Head of caudate nucleus (tissue), 42 donors: ENCODE data around the gene R3HDM2.
"Not testable (repeated sequence)": the region's sequence is repeated elsewhere in the genome, so short reads cannot be mapped to it uniquely, and the experiment has no call there.

Experiments
- DNase-seq, 42 donors: peaks; one replicate each; pipeline versions ENCODE4 v3.0.0 to v3.0.0-alpha.2; 2020 to 2021; ENCODE audit warnings: mixed read lengths in 7 of 42
- intact Hi-C: fragments of 100-400 bp; cut with DNase I; formaldehyde crosslinking; loops from one replicate; pipeline ENCODE4 v1.15.0; 2022

Gene R3HDM2

GRCh38 chr12:57456145-57456700 lies 25.4 kb upstream of the R3HDM2 start:
- intact Hi-C loops = loop anchor here (10.0 kb wide), 1 partner anchor 231 kb away; the partner anchor contains the start of gene SHMT2
- peak in 22 of 42 donors; percentile 19 to 65 (median 46) for DNase-seq

- no peak for DNase-seq
- intact Hi-C loops = loop anchor here (10.0 kb wide), 1 partner anchor 231 kb away; the partner anchor contains the start of gene SHMT2
These were observed 24.7 kb upstream of the R3HDM2 start for GRCh38 chr12:57455374-57456144.

GRCh38 chr12:57454566-57455373 lies 23.9 kb upstream of the R3HDM2 start, which contains the start of gene INHBE:
TSS of gene INHBE (plus strand) at chr12:57455307. CDS start at chr12:57455537, 230 bp downstream.
- no peak for DNase-seq
- intact Hi-C loops = loop anchor here (5.0 to 10.0 kb wide), 2 partner anchors 147 to 230 kb away; partner anchors contain the start of gene SHMT2

- intact Hi-C loops = loop anchor here (5.0 to 10.0 kb wide), 2 partner anchors 147 to 229 kb away; partner anchors contain the start of gene SHMT2
- DNase-seq = no peak
These were observed 23.3 kb upstream of the R3HDM2 start for GRCh38 chr12:57454213-57454565.

- intact Hi-C loops = loop anchor here (5.0 to 10.0 kb wide), 2 partner anchors 146 to 228 kb away; partner anchors contain the start of gene SHMT2
- DNase-seq = peak; percentile 50 to 91 (median 81)
These were observed 22.2 kb upstream of the R3HDM2 start for GRCh38 chr12:57452937-57453509.

- intact Hi-C loops = loop anchor here (5.0 to 10.0 kb wide), 2 partner anchors 145 to 228 kb away; partner anchors contain the start of gene SHMT2
- DNase-seq = peak in 39 of 42 donors; percentile 21 to 87 (median 58)
These were observed 21.5 kb upstream of the R3HDM2 start for GRCh38 chr12:57452181-57452936.

DNA sequence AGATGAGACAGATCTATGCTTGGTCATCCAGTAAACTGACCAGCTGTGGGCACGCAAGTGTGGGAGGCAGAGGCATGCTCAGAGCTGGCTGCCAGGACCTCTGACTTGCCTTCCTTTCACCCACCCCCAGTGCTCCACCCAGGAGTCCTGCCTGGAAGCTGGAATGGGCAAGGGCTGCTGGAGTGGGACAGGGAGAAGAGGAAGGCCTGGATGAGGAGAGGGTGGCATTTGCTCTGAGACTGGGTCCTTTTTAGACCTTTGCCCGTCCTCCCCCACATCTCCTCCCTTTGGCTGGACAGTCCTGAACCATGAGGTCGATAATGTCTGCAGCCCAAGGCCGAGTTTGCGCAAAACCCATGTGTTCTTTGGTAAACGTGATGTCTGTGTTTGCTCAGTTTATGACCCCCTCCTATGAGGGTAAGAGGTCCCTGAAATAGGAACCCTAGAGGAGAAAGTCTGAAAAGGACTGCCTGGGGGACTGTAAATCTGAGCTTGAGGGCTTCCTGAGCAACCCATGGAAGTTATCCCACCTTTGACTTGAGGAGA lies 20.5 kb upstream of the R3HDM2 start:
- intact Hi-C loops = loop anchor here (5.0 to 10.0 kb wide), 2 partner anchors 144 to 227 kb away; partner anchors contain the start of gene SHMT2
- DNase-seq = no peak

DNA sequence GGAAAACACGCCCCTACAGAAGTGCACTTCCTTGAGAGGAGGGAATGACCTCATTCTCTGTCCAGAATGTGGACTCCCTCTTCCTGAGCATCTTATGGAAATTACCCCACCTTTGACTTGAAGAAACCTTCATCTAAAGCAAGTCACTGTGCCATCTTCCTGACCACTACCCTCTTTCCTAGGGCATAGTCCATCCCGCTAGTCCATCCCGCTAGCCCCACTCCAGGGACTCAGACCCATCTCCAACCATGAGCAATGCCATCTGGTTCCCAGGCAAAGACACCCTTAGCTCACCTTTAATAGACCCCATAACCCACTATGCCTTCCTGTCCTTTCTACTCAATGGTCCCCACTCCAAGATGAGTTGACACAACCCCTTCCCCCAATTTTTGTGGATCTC lies 19.2 kb upstream of the R3HDM2 start:
- intact Hi-C loops = loop anchor here (5.0 to 10.0 kb wide), 2 partner anchors 143 to 225 kb away; partner anchors contain the start of gene SHMT2
- no peak for DNase-seq

DNA sequence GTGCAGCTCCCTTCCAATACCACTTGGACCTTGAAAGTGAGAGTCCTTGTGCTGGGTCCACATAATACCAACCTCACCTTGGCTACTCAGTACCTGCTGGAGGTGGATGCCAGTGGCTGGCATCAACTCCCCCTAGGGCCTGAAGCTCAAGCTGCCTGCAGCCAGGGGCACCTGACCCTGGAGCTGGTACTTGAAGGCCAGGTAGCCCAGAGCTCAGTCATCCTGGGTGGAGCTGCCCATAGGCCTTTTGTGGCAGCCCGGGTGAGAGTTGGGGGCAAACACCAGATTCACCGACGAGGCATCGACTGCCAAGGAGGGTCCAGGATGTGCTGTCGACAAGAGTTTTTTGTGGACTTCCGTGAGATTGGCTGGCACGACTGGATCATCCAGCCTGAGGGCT lies 18.5 kb upstream of the R3HDM2 start:
- DNase-seq = no peak
- intact Hi-C loops = no loop called here

GRCh38 chr12:57448669-57449068 lies 17.8 kb upstream of the R3HDM2 start:
- intact Hi-C loops = no loop called here
- no peak for DNase-seq

DNA sequence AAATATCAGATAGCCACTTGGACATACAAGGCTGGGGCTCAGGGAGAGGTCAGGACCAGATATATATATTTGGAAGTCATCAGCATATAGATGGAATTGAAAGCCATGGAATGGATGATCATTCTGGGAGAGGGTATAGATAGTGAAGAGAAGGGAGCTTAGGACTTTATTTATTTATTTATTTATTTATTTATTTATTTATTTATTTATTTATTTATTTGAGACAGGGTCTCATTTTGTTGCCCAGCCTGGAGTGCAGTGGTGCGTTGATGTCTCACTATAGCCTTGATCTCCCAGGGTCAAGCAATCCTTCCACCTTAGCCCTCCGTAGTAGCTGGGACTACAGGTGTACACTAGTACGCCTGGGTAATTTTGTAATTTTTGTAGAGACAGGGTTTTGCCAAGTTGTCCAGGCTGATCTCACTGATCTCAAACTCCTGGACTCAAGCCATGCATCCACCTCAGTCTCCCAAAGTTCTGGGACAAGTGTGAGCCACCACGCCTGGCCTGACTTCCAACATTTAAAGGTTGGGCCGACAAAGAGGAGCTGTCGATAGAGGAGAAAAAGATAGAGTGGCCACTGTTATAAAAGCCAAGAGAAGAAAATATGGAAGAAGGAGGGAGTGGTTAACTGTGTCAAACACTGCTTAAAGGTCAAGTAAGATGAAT lies 15.6 kb upstream of the R3HDM2 start:
- DNase-seq = no peak
- intact Hi-C loops = no loop called here

DNA sequence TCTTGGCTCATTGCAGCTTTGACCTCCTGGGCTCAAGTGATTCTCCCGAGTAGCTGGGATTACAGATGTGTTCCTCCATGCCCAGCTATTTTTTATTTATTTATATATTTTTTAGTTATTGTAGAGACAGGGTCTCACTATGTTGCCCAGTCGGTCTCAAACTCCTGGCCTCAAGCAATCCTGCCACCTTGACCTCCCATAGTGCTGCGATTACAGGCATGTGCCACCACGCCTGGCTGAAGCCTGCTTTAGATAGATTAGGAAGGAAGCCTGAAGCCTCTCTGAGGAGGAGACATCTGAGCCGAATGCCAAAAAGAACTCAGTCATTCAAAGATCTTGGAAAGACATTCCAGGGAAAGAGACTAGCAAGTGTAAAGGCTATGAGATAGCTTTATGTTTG lies 13.9 kb upstream of the R3HDM2 start:
- DNase-seq = no peak
- intact Hi-C loops = no loop called here

DNA sequence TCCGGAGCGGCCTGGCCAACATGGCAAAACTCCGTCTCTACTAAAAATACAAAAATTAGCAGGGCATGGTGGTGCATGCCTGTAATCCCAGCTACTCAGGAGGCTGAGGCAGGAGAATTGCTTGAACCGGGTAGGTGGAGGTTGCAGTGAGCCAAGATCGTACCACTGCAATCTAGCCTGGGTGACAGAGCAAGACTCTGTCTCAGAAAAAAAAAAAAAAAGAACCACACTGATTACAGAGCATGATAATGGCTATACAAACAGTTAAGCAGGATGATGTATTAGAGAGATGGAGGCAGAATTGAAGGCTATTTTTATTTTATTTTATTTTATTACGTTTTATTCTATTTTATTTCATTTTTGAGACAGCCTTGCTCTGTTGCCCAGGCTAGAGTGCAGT lies 13.5 kb upstream of the R3HDM2 start:
- DNase-seq, intact Hi-C loops: not testable (repeated sequence)

DNA sequence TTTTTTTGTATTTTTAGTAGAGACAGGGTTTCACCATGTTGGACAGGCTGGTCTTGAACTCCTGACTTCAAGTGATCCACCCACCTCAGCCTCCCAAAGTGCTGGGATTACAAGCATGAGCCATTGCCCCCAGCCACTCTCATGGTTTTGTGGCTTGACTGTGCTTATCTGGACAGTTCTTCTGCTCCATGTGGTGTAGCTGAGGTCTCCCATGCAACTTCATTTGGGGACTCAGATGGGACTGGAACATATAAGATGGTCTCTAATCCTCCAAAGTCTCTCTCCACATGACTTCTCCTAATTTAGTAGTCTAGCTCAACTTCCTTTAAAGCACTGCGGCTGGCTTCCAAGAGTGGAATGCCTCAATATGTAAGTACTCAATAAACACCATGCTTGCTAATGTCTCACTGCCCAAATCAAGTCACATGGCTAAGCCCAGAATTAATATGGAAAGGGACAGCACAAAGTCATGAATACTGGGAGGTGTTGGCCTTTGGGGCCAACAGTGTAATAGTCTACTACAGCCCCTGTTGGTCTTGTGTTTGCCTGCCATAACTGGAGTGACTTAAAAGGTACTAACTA lies 11.1 kb upstream of the R3HDM2 start:
- intact Hi-C loops = no loop called here
- DNase-seq = no peak

GRCh38 chr12:57441393-57441792 lies 10.6 kb upstream of the R3HDM2 start:
- DNase-seq, intact Hi-C loops: not testable (repeated sequence)

DNA sequence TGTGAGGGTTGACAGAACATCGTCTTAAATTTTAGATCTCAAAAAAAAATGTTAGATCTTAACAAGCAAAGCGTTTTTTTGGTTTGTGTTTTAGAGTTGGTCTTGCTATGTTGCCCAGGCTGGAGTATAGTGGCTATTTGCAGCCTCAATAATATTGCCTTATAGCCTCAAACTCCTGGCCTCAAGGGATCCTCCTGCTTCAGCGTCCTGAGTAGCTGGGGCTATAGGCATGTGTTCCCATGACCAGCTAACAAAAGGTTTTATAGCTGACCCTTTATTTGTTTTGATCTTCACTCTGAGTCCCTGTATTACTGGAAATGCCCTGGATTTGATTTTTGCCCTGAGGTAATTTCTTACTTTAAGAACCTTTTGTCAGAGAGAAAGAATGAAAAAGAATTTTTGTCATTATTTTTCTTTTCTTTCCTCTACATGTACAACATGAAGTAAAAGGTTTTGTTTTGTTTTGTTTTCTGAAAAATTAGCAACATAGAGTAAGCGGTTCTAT lies 9.0 kb upstream of the R3HDM2 start:
- intact Hi-C loops = no loop called here

GRCh38 chr12:57438400-57438799 lies 7.6 kb upstream of the R3HDM2 start:
- no peak for DNase-seq
- intact Hi-C loops = no loop called here

More for the DNA sequence above, 9.0 kb upstream of the R3HDM2 start:
- DNase-seq = no peak
